GM19438 (cell line): ENCODE data around the gene CDRT4.

Experiments
- ATAC-seq: cut with Tn5 transposase; IDR thresholded peaks from one replicate; pipeline ENCODE4 v1.9.1; 2021; ENCODE audit warnings: low read depth; ENCODE audit not compliant: unreplicated experiment

Gene CDRT4

DNA sequence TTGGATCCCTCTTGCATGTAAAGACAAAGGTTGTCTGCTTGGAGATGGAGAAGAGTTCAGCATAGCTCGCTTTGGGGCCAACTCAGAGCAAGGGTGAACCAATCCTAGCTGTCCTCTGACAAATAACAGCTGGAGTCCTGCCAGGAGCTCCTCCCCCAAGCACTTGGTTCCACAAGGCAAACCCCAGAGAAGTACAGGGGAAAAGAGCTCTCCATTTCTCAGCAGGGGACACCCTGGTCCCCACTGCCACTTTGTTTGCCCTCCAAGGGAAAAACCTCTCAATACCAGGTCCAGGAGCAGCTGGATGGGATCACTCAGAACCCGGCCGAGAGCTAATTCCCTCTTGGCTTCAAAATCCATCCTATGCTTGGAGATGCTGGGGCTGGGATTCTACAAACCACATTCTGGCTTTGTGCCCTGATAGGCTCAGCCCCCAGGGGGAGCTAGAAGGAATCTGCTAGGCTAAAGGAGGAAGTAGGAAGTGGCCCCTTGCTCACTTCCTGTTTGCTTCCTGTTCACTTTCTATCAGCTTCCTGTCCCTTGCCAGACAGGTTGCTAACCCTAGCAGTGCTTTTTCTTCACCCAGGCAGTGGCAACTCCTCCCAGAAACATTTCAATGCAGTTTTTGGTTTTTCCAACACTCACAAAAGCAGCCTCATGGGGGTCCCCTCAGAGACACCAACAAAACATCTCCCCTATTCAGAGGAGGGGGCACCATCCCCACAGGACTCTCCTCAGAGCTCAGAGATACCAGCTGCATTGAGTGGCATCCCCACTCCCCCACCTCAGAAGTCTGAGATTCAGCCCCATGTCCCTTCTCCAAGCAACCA is 30.7 kb downstream of the CDRT4 start:
- no peak for ATAC-seq

DNA sequence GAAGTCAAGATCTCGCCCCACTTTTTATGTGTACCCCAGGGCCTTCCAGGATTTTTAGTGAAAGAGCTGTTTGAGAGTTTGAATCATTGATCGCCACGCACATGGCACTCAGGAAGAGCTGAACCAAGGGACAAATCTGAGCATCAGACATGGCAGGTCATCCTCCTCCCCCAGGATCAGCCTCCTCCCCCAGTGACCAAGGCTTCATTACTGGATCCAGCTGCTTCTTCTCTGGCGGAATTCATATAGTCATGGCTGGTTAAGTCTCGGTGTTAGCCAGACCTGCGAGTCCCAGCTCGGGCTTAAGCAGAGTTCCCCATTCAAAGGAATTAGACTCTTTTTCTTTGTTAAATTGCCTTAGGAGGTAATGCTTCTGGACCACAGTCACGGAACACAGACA is 32.5 kb downstream of the CDRT4 start:
- no peak for ATAC-seq

DNA sequence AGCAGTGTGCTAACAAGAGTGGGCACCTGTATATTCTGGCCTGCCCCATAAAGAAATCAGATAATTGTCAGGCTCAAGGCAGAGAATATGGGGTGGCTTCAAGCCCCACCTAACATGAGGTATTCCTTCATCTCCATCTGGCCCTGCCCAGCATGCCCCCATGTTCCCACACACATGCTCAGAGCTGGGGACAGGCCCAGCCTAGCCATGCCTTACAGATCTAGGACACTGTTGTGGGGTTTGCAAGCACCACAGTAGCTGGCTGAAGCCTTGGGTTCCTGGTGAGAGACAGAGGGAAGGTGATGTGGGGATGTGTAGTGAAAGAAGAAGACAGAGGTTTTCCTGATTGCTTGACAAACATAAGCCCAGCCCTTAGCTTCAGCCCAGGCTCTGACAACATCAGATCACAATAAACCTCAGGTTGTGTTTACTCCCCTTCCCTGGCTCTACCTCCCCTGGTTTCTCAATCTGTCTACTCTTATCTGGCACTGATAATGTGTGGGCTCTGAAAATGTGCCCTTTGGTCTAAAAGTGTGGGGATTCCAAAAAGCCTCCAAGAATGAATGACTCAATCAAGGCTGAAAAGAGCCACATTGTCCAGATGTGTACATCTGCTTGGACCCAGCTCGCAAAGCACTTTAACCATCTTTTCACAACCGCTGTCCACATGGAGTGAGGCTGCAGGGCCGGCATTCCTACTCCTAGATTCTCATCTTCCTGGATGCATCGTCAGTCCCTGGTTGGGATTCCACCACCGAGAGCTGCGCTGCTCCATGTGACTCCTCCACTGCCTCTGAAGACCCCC is 34.4 kb downstream of the CDRT4 start:
- no peak for ATAC-seq

DNA sequence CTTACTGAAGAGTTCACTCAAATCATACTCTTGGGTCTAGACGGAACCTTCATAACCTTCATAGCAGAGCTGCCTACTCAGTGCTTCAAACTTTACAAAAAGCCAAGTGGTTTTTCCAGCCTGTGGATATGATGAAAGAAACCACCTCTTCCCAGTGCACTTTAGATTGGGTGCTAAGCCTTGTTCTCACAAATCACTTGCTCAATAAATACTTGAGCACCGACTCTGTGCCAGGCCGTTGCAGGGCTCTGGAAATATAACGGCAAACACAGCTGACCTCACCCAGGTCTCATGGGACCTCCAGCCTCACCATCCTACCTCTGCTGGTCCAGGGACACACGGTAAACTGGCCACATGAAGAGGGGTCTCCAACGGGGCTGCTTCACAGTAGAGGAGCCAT is 35.7 kb downstream of the CDRT4 start:
- ATAC-seq = no peak

GRCh38 chr17:15431196-15431595 is 36.2 kb downstream of the CDRT4 start:
- no peak for ATAC-seq

DNA sequence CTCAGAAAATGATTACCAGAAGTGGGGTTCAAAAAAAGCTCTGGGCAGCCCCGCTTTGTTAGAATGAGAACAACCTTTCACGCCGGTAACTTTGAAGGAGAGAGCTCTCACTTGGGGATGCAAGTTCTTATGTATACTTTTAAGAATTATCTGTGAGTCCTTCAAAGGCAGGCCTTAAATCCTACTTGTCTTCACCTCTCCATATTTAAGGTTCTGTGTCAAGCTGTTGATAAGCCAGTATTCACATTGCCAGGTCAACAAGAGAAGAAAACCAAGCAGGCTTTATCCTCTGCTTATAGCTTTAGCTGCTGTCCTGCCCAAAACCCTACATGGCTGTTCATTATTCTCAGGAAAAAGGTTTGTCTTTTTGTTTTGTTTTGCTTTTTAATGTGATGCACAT is 42.9 kb downstream of the CDRT4 start:
- ATAC-seq = no peak

GRCh38 chr17:15422392-15422965 is 44.9 kb downstream of the CDRT4 start:
- no peak for ATAC-seq

DNA sequence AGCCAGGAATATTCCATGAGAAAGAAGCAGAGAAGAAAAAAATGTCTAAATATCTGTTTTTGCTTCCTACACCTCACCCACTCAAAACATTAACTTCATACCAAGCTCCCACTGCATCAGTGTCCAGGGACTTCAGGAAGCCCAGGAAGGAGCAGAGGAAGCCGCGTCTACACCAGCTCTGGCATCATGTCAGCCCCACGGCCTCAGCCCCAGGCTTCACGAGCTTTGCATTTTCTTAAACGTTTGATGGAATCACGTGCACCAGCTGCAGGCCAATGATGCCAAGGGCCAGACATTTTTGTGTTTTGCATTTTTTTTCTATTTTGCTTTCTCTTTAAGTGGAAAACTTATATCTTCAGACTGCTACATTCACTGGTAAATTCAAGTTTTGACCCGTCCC is 48.6 kb downstream of the CDRT4 start:
- ATAC-seq = no peak

GRCh38 chr17:15414532-15415306 is 52.7 kb downstream of the CDRT4 start:
- no peak for ATAC-seq

DNA sequence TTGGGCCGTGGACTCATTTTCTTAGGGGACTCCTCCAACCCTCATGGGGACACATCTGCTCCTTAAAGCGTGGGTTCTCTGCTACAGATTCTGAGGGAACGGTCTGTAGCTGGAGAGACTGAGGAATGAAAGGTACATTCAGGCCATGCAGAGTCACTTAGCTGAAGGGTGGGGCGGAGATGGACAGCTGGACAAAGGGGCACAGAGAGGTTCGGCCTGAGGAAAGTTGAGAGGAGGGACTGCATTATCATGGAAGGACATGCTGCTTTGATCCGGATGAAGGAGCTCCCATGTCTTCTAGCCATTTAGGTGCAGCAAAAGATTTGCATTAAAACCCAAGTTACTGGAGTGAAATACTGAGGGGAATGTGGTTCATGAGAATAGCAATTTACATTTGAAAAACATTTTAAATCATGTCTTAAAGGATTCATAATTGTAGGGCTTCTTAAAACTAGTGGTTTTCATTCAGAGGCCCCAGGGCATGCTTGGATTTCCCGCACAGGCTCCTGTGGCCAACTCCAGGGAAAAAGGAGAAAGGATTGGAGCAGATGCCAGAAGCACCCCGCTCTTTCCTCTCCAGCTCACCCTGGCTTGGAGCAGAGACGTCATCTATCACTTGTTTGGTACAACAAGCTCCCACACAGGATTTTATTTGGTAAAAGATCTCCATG is 54.2 kb downstream of the CDRT4 start:
- ATAC-seq = no peak

DNA sequence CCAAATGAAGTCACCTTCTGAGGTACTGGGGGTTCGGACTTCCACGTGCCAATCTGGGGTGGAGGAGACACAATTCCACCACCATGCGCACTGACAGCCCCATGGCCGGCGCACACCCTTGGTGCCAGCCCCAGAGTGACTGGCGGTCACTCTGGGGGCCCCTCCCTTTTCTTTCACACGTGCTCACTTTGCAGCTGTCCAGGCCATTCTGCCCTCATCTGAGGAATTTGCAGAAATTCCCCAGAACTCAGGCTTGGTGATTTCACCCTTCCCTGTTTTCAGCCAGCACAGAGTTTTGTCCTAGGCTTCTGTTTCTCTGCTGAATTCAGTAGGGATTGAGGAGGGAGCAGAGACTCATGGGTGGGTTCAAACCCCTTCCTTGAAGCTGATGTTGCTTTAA is 54.8 kb downstream of the CDRT4 start:
- no peak for ATAC-seq

GRCh38 chr17:15411384-15412198 is 55.8 kb downstream of the CDRT4 start:
- no peak for ATAC-seq

DNA sequence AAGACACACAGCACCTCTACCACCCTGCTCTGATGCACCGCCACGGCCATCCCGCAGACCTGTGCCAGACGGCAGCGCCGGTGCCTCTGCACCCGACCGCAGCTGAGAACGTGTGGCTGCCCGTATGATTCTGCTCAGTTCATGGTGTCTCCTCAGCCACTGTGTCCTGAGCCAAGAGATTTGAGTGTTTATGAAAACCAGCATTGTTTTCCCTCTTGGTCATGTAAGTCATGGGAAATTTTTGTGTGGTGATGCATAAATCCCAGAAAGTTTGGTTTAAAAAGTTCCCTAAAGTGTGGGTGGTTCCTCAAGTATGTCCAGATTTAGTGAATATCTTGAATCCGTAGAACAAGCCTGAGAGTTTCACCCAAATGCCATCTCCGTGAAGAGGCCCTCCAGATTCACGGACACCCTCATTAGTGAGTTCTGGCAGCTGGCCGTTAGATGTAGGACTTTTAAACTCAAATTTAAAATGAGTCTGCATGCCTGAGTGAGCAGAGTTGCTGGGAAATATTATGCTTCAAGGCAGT is 57.6 kb downstream of the CDRT4 start:
- ATAC-seq = no peak

DNA sequence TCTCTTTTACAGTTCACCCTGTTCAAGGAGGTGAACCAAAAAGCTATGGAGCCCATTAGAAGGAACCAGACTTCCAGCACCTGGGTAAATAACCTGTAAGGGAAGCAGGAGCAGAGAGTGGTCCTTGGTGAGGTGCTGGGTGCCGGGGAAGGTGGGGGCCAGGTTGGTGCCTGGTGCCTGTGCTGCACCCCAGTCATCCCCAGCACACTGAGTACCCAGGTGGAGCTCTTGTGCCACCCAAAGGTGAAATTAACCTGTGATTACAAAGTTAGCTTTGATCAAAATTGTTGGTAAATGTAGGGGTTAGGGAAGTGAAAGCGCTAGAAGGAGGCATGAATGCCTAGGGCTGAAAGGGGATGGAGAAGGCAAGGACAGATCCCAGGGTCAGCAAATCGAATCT is 58.6 kb downstream of the CDRT4 start:
- ATAC-seq = no peak

DNA sequence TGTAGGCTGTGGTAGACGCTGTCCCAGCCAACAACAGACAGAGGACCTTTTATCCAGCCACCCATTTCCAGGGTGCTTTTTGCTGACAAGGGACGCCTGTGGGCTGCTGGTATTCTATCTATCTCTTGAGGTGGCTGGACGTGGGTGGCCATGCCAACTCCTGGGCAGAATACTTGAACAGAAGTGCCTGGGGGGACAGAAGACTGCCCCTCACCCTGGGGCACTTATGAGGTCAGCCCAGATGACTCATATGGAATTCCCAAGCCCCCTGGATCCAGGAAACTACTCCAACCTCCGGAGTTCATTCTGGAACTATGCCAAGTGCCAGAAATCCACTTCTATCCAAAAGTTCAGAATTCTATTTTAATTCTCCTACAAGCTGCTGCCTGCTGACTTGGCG is 61.3 kb downstream of the CDRT4 start:
- no peak for ATAC-seq

DNA sequence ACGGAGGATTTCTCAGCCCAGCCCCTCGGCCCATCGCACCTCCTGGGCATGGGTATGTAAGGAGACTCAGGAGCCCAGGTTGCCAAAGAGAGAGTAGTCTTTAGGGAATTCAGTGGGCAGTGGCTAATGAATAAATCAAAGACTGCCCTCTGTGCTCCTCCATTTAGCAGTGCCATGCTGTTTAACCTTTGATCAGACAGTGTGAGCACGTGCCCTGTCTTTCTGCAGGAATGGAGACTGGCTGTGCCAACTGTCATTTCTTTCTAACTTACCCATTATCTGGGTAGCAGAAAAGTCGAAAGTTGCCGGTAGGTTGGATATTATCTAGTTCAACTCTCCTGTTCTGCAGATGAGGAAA is 62.4 kb downstream of the CDRT4 start:
- ATAC-seq = no peak

GRCh38 chr17:15404106-15405057 is 63.0 kb downstream of the CDRT4 start:
- ATAC-seq = no peak

DNA sequence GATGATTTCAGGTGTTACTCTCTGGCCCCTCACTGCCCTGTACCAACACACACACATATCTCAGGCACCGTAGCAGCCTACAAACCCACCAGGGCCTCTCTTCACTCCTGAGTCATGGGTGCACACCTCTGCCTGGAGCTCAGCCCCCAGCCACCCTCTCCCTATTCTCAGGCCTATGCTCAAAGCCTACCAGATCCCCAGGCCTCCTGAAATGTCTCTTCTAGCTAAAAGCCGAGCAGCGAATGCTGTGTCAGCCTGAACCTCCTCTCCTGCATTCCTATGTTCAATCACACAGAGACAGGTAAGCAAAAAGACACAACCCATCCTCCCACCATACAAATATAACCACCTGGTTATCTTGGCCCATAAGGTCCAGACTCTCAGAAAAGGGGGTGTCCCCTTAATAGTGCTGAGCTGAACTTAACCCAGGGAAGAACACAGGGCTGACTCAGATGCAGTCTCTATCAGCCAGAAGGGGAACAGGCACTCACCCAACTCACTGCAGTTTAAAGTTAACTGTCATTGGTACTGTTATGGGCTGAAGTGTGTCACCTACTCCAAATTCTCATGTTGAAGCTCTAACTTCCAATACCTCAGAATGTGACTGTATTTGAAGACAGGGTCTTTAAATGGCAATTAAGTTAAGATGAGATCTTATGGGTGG is 64.0 kb downstream of the CDRT4 start:
- ATAC-seq = no peak
